ENCODE data around the gene TFAP2A. TPM values are rescaled to one million over a fixed set of nuclear protein-coding genes. Genes with fewer than 3 reads are reported as not detected.

Gene TFAP2A
- polyA plus RNA-seq, 2 donors, result 20.9 to 28.8 TPM

DNA sequence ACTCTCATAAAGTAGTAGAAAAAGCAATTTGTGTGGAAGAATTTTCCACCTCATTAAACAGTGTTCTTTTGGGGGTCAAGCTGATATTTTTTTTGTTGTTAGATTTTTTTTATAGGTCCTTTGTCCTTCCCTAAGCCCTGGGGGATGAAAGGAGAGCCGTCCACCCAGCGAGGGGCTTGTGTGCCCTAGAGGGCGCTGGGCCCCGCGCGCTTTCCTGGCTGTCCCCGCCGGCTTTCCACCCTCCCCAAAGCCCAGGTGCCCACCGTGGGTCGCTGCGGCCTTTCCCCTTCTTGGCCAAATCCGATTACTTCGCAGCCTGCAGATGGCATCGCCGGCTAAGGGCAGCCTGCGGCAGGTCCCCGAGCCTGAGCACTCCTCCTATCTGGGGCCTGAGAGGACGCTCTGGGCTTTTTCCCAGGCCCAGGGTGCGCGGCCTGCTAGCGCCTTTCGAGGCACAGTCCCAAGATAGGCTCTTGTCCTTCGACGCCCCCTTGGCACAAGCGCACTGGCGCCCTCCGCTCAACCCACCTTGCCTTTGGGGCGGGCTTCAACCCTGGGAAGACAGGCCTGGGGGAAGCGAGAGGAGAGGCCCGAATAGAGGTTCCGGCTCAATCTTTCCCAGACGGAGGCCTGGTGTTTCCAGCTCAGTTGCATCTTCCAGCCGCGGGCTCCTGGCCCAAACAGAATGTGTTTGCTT is 33.6 kb downstream of the TFAP2A start:
- H3K4me3 ChIP-seq (ENCODE audit: low read depth in 1 of 2, low read length in 2 of 2), result no peak overlapping the region
- no peak overlapping the region for H3K27ac ChIP-seq (ENCODE audit: low read depth in 2 of 2, low read length in 1 of 2)
- peaks cover 4 to 5% of the 10 kb centered on the region in 2 donors for H3K4me1 ChIP-seq (ENCODE audit: control insufficient read depth in 2 of 2, insufficient read depth in 2 of 2, low read length in 1 of 2)
- 40 to 50% methylated on average over 34 of the region's 34 CpGs for WGBS, 2 donors
- H3K27me3 ChIP-seq (ENCODE audit: control insufficient read depth in 1 of 2, insufficient read depth in 2 of 2, low read length in 2 of 2), result no peaks in the 10 kb centered on the region
- H3K36me3 ChIP-seq (ENCODE audit: control insufficient read depth in 2 of 2, insufficient read depth in 2 of 2, low read length in 1 of 2), result no peaks in the 10 kb centered on the region
- H3K9me3 ChIP-seq (ENCODE audit: control insufficient read depth in 2 of 2, insufficient read depth in 1 of 2, low read depth in 1 of 2, low read length in 1 of 2), result peaks cover 0 to 5% of the 10 kb centered on the region in 2 donors

GRCh38 chr6:10375391-10375969 is 39.4 kb downstream of the TFAP2A start:
- no peak overlapping the region for H3K4me3 ChIP-seq (ENCODE audit: low read depth in 1 of 2, low read length in 2 of 2)
- 88% methylated on average over 4 of the region's 4 CpGs for WGBS, 2 donors
- no peaks in the 10 kb centered on the region for H3K27me3 ChIP-seq (ENCODE audit: control insufficient read depth in 1 of 2, insufficient read depth in 2 of 2, low read length in 2 of 2)
- no peaks in the 10 kb centered on the region for H3K9me3 ChIP-seq (ENCODE audit: control insufficient read depth in 2 of 2, insufficient read depth in 1 of 2, low read depth in 1 of 2, low read length in 1 of 2)
- no peak overlapping the region for H3K27ac ChIP-seq (ENCODE audit: low read depth in 2 of 2, low read length in 1 of 2)
- no peaks in the 10 kb centered on the region for H3K4me1 ChIP-seq (ENCODE audit: control insufficient read depth in 2 of 2, insufficient read depth in 2 of 2, low read length in 1 of 2)
- no peaks in the 10 kb centered on the region for H3K36me3 ChIP-seq (ENCODE audit: control insufficient read depth in 2 of 2, insufficient read depth in 2 of 2, low read length in 1 of 2)

DNA sequence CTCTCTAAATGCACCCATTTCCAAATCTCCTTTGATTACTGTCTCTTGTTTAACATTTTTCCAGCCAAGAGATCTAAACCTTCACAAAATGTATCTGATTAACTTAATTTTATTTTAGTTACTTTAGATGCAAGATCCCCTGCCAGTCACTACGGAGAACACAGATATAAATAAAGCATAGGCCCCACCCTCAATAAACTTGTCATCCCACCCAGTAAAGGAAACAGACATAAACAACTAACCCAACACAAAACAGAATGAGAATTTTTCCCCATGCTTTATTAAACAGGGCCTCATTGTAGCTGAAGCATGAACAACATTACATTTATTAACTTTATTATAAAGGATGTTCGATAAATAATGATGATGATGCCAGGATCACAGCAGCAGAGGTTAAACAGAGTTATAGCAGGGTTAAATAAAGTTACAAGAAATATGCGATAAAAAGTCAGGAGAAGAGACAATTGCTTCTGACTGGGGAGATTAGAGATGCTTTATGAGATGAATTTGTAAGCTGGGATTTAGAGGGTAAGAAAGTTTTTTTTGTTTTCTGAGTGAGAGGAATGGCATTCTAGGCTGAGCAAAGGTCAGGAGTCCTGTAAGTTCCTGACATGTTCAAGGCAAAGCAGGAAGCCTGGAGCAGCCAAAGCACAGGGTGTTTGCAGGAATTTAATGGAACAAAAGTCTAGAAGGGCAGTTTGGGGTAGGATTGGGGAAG is 41.1 kb downstream of the TFAP2A start:
- 48 to 49% methylated on average over 3 of the region's 3 CpGs for WGBS, 2 donors
- Histone ChIP-seq H3K4me3 (ENCODE audit: low read depth in 1 of 2, low read length in 2 of 2) (no peak overlapping the region), H3K4me1 (ENCODE audit: control insufficient read depth in 2 of 2, insufficient read depth in 2 of 2, low read length in 1 of 2) (no peaks in the 10 kb centered on the region), H3K27ac (ENCODE audit: low read depth in 2 of 2, low read length in 1 of 2) (no peak overlapping the region), H3K9me3 (ENCODE audit: control insufficient read depth in 2 of 2, insufficient read depth in 1 of 2, low read depth in 1 of 2, low read length in 1 of 2) (no peaks in the 10 kb centered on the region), H3K36me3 (ENCODE audit: control insufficient read depth in 2 of 2, insufficient read depth in 2 of 2, low read length in 1 of 2) (no peaks in the 10 kb centered on the region), H3K27me3 (ENCODE audit: control insufficient read depth in 1 of 2, insufficient read depth in 2 of 2, low read length in 2 of 2) (no peaks in the 10 kb centered on the region)

DNA sequence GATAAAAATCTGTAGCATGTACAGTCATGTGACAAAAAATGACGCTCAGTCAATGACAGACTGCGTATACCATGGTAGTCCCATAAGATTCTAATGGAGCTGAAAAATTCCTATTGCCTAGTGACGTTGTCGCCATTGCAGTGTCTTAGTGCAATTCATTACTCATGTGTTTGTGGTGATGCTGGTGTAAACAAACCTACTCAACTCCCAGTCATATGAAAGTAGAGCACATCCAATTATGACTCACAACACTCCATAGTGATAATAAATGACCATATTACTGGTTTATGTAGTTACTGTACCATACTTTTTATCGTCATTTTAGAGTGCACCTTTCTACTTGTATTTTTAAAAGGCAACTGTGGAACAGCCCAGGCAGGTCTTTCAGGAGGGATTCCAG is 45.0 kb downstream of the TFAP2A start:
- Histone ChIP-seq H3K27me3 (ENCODE audit: control insufficient read depth in 1 of 2, insufficient read depth in 2 of 2, low read length in 2 of 2) (no peaks in the 10 kb centered on the region), H3K27ac (ENCODE audit: low read depth in 2 of 2, low read length in 1 of 2) (no peak overlapping the region), H3K4me1 (ENCODE audit: control insufficient read depth in 2 of 2, insufficient read depth in 2 of 2, low read length in 1 of 2) (no peaks in the 10 kb centered on the region), H3K36me3 (ENCODE audit: control insufficient read depth in 2 of 2, insufficient read depth in 2 of 2, low read length in 1 of 2) (no peaks in the 10 kb centered on the region), H3K4me3 (ENCODE audit: low read depth in 1 of 2, low read length in 2 of 2) (no peak overlapping the region), H3K9me3 (ENCODE audit: control insufficient read depth in 2 of 2, insufficient read depth in 1 of 2, low read depth in 1 of 2, low read length in 1 of 2) (no peaks in the 10 kb centered on the region)
- WGBS, 2 donors, result 81 to 83% methylated on average over 5 of the region's 5 CpGs

GRCh38 chr6:10368861-10369260 is 46.0 kb downstream of the TFAP2A start:
- Histone ChIP-seq H3K27ac (ENCODE audit: low read depth in 2 of 2, low read length in 1 of 2) (no peak overlapping the region), H3K36me3 (ENCODE audit: control insufficient read depth in 2 of 2, insufficient read depth in 2 of 2, low read length in 1 of 2) (no peaks in the 10 kb centered on the region), H3K4me3 (ENCODE audit: low read depth in 1 of 2, low read length in 2 of 2) (no peak overlapping the region), H3K9me3 (ENCODE audit: control insufficient read depth in 2 of 2, insufficient read depth in 1 of 2, low read depth in 1 of 2, low read length in 1 of 2) (no peaks in the 10 kb centered on the region), H3K27me3 (ENCODE audit: control insufficient read depth in 1 of 2, insufficient read depth in 2 of 2, low read length in 2 of 2) (no peaks in the 10 kb centered on the region), H3K4me1 (ENCODE audit: control insufficient read depth in 2 of 2, insufficient read depth in 2 of 2, low read length in 1 of 2) (no peaks in the 10 kb centered on the region)
- 72% methylated on average over 3 of the region's 3 CpGs for WGBS, 2 donors

DNA sequence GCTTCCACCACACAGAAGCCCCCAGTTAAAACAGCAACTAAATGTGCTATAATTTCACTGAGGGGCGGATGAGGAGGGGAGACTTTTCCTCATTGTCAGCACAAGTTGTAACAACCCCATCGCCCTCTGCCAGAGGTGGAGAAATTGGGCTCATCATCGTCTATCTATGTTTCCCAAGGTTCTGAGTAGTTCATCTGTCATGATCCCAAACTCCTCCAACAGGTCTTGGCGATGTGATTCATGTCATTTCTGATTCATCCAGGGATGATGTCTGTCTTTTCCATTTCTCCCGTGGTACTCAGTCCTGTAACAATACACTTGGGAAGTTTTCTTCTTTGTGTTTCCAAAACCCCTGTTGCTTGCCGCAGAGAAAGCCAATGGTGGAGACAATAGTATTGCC is 51.0 kb downstream of the TFAP2A start:
- H3K27me3 ChIP-seq (ENCODE audit: control insufficient read depth in 1 of 2, insufficient read depth in 2 of 2, low read length in 2 of 2), result no peaks in the 10 kb centered on the region
- 59 to 64% methylated on average over 6 of the region's 6 CpGs for WGBS, 2 donors

DNA sequence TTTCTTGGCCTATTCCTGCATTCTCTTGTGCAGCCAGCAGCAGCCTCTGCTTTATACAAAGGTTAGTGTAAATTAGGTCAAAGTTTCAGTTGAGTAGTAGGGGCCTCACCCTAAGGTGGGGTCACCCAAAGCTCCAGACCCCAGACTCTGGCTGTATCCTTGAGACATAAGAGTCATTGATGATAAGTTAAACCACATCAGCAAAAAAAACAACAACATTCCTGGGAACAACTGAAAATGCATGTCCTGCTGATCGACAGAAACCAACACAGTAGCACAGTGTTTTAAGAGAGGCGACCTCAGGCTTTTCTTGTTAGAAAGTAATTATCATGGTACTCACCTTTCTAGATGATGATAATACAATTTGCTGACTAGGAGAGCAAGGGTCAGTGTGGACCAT is 52.6 kb downstream of the TFAP2A start:
- Histone ChIP-seq H3K36me3 (ENCODE audit: control insufficient read depth in 2 of 2, insufficient read depth in 2 of 2, low read length in 1 of 2) (no peaks in the 10 kb centered on the region), H3K27me3 (ENCODE audit: control insufficient read depth in 1 of 2, insufficient read depth in 2 of 2, low read length in 2 of 2) (no peaks in the 10 kb centered on the region), H3K4me1 (ENCODE audit: control insufficient read depth in 2 of 2, insufficient read depth in 2 of 2, low read length in 1 of 2) (no peaks in the 10 kb centered on the region), H3K4me3 (ENCODE audit: low read depth in 1 of 2, low read length in 2 of 2) (no peak overlapping the region), H3K9me3 (ENCODE audit: control insufficient read depth in 2 of 2, insufficient read depth in 1 of 2, low read depth in 1 of 2, low read length in 1 of 2) (no peaks in the 10 kb centered on the region), H3K27ac (ENCODE audit: low read depth in 2 of 2, low read length in 1 of 2) (no peak overlapping the region)
- WGBS, 2 donors, result 77 to 78% methylated on average over 2 of the region's 2 CpGs

More for the DNA sequence above, 51.0 kb downstream of the TFAP2A start:
- Histone ChIP-seq H3K4me1 (ENCODE audit: control insufficient read depth in 2 of 2, insufficient read depth in 2 of 2, low read length in 1 of 2) (no peaks in the 10 kb centered on the region), H3K36me3 (ENCODE audit: control insufficient read depth in 2 of 2, insufficient read depth in 2 of 2, low read length in 1 of 2) (no peaks in the 10 kb centered on the region), H3K27ac (ENCODE audit: low read depth in 2 of 2, low read length in 1 of 2) (no peak overlapping the region), H3K9me3 (ENCODE audit: control insufficient read depth in 2 of 2, insufficient read depth in 1 of 2, low read depth in 1 of 2, low read length in 1 of 2) (no peaks in the 10 kb centered on the region), H3K4me3 (ENCODE audit: low read depth in 1 of 2, low read length in 2 of 2) (no peak overlapping the region)

DNA sequence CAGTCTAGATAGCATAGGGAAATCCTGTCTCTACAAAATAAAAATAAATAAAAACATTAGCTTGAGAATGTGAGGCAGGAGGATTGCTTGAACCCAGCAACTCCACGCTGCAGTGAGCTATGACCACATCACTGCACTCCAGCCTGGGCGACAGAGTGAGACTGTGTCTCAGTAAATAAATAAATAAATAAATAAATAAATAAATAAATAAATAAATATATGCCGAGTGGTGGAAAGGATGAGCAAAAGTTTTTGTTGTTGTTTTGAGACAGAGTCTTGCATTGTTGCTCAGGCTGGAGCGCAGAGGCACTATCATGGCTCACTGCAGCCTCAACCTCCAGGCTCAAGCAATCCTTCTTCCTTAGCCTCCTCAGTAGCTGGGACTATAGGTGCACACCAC is 53.4 kb downstream of the TFAP2A start:
- Histone ChIP-seq H3K4me3 (ENCODE audit: low read depth in 1 of 2, low read length in 2 of 2) (no peak overlapping the region), H3K4me1 (ENCODE audit: control insufficient read depth in 2 of 2, insufficient read depth in 2 of 2, low read length in 1 of 2) (no peaks in the 10 kb centered on the region), H3K27me3 (ENCODE audit: control insufficient read depth in 1 of 2, insufficient read depth in 2 of 2, low read length in 2 of 2) (no peaks in the 10 kb centered on the region), H3K27ac (ENCODE audit: low read depth in 2 of 2, low read length in 1 of 2) (no peak overlapping the region), H3K9me3 (ENCODE audit: control insufficient read depth in 2 of 2, insufficient read depth in 1 of 2, low read depth in 1 of 2, low read length in 1 of 2) (no peaks in the 10 kb centered on the region), H3K36me3 (ENCODE audit: control insufficient read depth in 2 of 2, insufficient read depth in 2 of 2, low read length in 1 of 2) (no peaks in the 10 kb centered on the region)
- 67 to 87% methylated on average over 4 of the region's 4 CpGs for WGBS, 2 donors

GRCh38 chr6:10359581-10359980 is 55.3 kb downstream of the TFAP2A start:
- no peaks in the 10 kb centered on the region for H3K36me3 ChIP-seq (ENCODE audit: control insufficient read depth in 2 of 2, insufficient read depth in 2 of 2, low read length in 1 of 2)
- no peaks in the 10 kb centered on the region for H3K27me3 ChIP-seq (ENCODE audit: control insufficient read depth in 1 of 2, insufficient read depth in 2 of 2, low read length in 2 of 2)
- H3K9me3 ChIP-seq (ENCODE audit: control insufficient read depth in 2 of 2, insufficient read depth in 1 of 2, low read depth in 1 of 2, low read length in 1 of 2), result no peaks in the 10 kb centered on the region
- H3K4me1 ChIP-seq (ENCODE audit: control insufficient read depth in 2 of 2, insufficient read depth in 2 of 2, low read length in 1 of 2), result no peaks in the 10 kb centered on the region
- H3K27ac ChIP-seq (ENCODE audit: low read depth in 2 of 2, low read length in 1 of 2), result no peak overlapping the region
- WGBS, 2 donors, result 76 to 80% methylated on average over 1 of the region's 1 CpG
- H3K4me3 ChIP-seq (ENCODE audit: low read depth in 1 of 2, low read length in 2 of 2), result no peak overlapping the region
